Activated B cell treated with CpG ODN at 0.5 μM for 24 hours (primary cell): ENCODE results near the gene POLE. TPM values are rescaled to one million over a fixed set of nuclear protein-coding genes. Genes with fewer than 3 reads are reported as not detected.
"Not testable (repeated sequence)": the region's sequence is repeated elsewhere in the genome, so short reads cannot be mapped to it uniquely, and the experiment has no call there.

Experiments used
- ATAC-seq: fragments of 200-7000 bp; cut with Tn5 transposase; one replicate; pipeline ENCODE4 v1.10.0; 2021; ENCODE audit warnings: low read depth, mild to moderate bottlenecking, moderate library complexity
- CTCF ChIA-PET: fragments of 350-600 bp; sonication (Branson Sonifier 250); formaldehyde crosslinking; loops from one replicate; lab custom pipeline; 2021; ENCODE audit warnings: antibody characterized with exemption; lab: Charles Lee
- POLR2A ChIA-PET: fragments of 350-600 bp; sonication (Branson Sonifier 250); formaldehyde crosslinking; loops from one replicate; lab custom pipeline; 2021; ENCODE audit warnings: antibody characterized with exemption; lab: Charles Lee
- DNase-seq: peaks from one replicate; pipeline ENCODE4 v3.0.0; 2022
- H3K27ac Mint-ChIP-seq: one replicate; pipeline ENCODE4 v1.8.0; 2020; ENCODE audit warnings: mixed read lengths
- H3K27me3 Mint-ChIP-seq: one replicate; pipeline ENCODE4 v1.8.0; 2021; ENCODE audit warnings: mixed read lengths
- H3K36me3 Mint-ChIP-seq: one replicate; pipeline ENCODE4 v1.8.0; 2021; ENCODE audit warnings: low read depth, mixed read lengths
- H3K4me1 Mint-ChIP-seq: one replicate; pipeline ENCODE4 v1.8.0; 2021; ENCODE audit warnings: mixed read lengths
- H3K4me3 Mint-ChIP-seq: one replicate; pipeline ENCODE4 v1.8.0; 2020; ENCODE audit warnings: mild to moderate bottlenecking, mixed read lengths
- H3K9me3 Mint-ChIP-seq: one replicate; pipeline ENCODE4 v1.8.0; 2020; ENCODE audit warnings: mixed read lengths
- CTCF ChIP-seq: fragments of 200-600 bp; IDR thresholded peaks from one replicate; pipeline ENCODE4 v1.8.0; 2022; ENCODE audit warnings: antibody characterized with exemption, mild to moderate bottlenecking
- intact Hi-C: fragments of 100-400 bp; cut with micrococcal nuclease; formaldehyde crosslinking; loops from one replicate; pipeline ENCODE4 v1.15.1; 2024
- total RNA-seq: library from RNA; stranded (reverse); gene quantifications from 2 replicates; pipeline ENCODE4 v1.2.3, GENCODE V29; 2022

POLE gene
- total RNA-seq, 1 donor from 2014 or later, result 64.3 TPM

- no peak for TF ChIP-seq CTCF
- Mint-ChIP-seq H3K27me3 (no peaks in the 10 kb centered on the region), H3K4me3 (no peak overlapping the region), H3K9me3 (no peaks in the 10 kb centered on the region), H3K36me3 (peaks cover 14% of the 10 kb centered on the region), H3K27ac (no peak overlapping the region), H3K4me1 (peaks cover 11% of the 10 kb centered on the region)
- DNase-seq (no peak), ATAC-seq (no peak)
- ChIA-PET POLR2A (interaction anchor here (0.6 kb wide), 1 partner anchor 232 kb away, joined by 3 read pairs; no protein-coding TSS in a partner anchor), CTCF (no interaction called here)
- intact Hi-C loops, result no loop called here
These were observed 8.3 kb upstream of the POLE start for GRCh38 chr12:132695431-132695830.

DNA sequence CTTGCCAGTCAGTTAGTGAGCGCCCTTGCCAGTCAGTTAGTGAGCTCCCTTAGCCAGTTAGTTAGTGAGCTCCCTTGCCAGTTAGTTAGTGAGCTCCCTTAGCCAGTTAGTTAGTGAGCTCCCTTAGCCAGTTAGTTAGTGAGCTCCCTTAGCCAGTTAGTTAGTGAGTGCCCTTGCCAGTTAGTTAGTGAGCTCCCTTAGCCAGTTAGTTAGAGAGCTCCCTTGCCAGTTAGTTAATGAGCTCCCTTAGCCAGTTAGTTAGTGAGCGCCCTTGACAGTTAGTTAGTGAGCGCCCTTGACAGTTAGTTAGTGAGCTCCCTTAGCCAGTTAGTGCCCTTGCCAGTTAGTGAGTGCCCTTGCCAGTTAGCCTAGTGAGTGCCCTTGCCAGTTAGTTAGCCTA lies 7.7 kb upstream of the POLE start:
- ATAC-seq, DNase-seq, H3K27me3 Mint-ChIP-seq, H3K9me3 Mint-ChIP-seq, H3K4me3 Mint-ChIP-seq, H3K27ac Mint-ChIP-seq, H3K4me1 Mint-ChIP-seq, CTCF ChIA-PET, intact Hi-C loops: not testable (repeated sequence)
- POLR2A ChIA-PET, result interaction anchor here (0.6 kb wide), 1 partner anchor 232 kb away, joined by 3 read pairs; no protein-coding TSS in a partner anchor
- H3K36me3 Mint-ChIP-seq, result peaks cover 11% of the 10 kb centered on the region

- intact Hi-C loops, H3K36me3 Mint-ChIP-seq: not testable (repeated sequence)
These were observed 4.9 kb upstream of the POLE start for GRCh38 chr12:132692030-132692429.

DNA sequence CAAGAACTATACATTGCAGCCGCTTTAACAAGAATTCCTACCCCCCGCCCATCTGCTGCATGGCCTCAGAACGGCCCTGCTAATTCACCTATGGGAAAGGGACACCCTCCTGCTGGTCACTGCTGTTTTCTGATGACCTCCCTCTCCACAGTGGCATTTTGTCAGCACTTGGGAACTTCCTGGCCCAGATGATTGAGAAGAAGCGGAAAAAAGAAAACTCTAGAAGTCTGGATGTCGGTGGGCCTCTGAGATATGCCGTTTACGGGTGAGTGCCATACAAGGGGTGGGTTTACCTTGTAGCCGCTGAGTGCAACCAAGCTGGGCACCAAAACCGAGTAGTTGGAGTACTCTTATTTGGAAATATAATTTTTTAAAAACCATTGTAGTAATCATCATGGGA lies 3.0 kb upstream of the POLE start:
- POLR2A ChIA-PET, result no interaction called here

More at GRCh38 chr12:132692030-132692429, 4.9 kb upstream of the POLE start:
- H3K9me3 Mint-ChIP-seq, ATAC-seq, DNase-seq, H3K4me3 Mint-ChIP-seq, H3K27ac Mint-ChIP-seq, CTCF ChIA-PET, H3K27me3 Mint-ChIP-seq, H3K4me1 Mint-ChIP-seq: not testable (repeated sequence)
- POLR2A ChIA-PET, result interaction anchor here (0.6 kb wide), 1 partner anchor 93 kb away, joined by 3 read pairs; no protein-coding TSS in a partner anchor

GRCh38 chr12:132689227-132689626 lies 2.1 kb upstream of the POLE start:
- Mint-ChIP-seq H3K27ac (no peak overlapping the region), H3K27me3 (no peaks in the 10 kb centered on the region), H3K4me3 (peak overlapping the region; percentile 69), H3K9me3 (no peaks in the 10 kb centered on the region), H3K4me1 (peaks cover 16% of the 10 kb centered on the region), H3K36me3 (no peaks in the 10 kb centered on the region)
- ChIA-PET POLR2A (no interaction called here), CTCF (no interaction called here)
- no peak for TF ChIP-seq CTCF
- intact Hi-C loops, result no loop called here
- DNase-seq (no peak), ATAC-seq (no peak)

More for the DNA sequence above, 3.0 kb upstream of the POLE start:
- DNase-seq, result no peak
- H3K9me3 Mint-ChIP-seq, result no peaks in the 10 kb centered on the region
- intact Hi-C loops, result no loop called here
- H3K36me3 Mint-ChIP-seq, result no peaks in the 10 kb centered on the region
- no peak overlapping the region for H3K4me3 Mint-ChIP-seq
- ATAC-seq, result no peak
- CTCF ChIA-PET, result no interaction called here
- no peak overlapping the region for H3K27ac Mint-ChIP-seq
- no peak for TF ChIP-seq CTCF
- H3K4me1 Mint-ChIP-seq, result peaks cover 14% of the 10 kb centered on the region
- H3K27me3 Mint-ChIP-seq, result no peaks in the 10 kb centered on the region

- peak; percentile 47 for ATAC-seq
These were observed 324 bp downstream of the POLE start for GRCh38 chr12:132686825-132687210.

More at GRCh38 chr12:132686825-132687210, 324 bp downstream of the POLE start:
- intact Hi-C loops, result loop anchor here (1.0 to 2.0 kb wide), 7 partner anchors 23 to 350 kb away; partner anchors contain the start of genes ANKLE2, PGAM5 and ZNF84
- peak overlapping the region; percentile 83 for H3K4me3 Mint-ChIP-seq
- DNase-seq, result no peak
- ChIA-PET POLR2A (interaction anchor here (0.6 kb wide), 1 partner anchor 210 kb away, joined by 3 read pairs; no protein-coding TSS in a partner anchor), CTCF (no interaction called here)
- peaks cover 16% of the 10 kb centered on the region for H3K4me1 Mint-ChIP-seq
- H3K27ac Mint-ChIP-seq, result no peak overlapping the region
- no peak for TF ChIP-seq CTCF
- H3K27me3 Mint-ChIP-seq, result no peaks in the 10 kb centered on the region
- no peaks in the 10 kb centered on the region for H3K9me3 Mint-ChIP-seq
- no peaks in the 10 kb centered on the region for H3K36me3 Mint-ChIP-seq
